ENCODE results near the gene CCR5AS.

- TF ChIP-seq CTCF (IDR thresholded peaks at IDR 0.05) = no peak
- no peak for TF ChIP-seq POLR2A (IDR thresholded peaks at IDR 0.05)
Measured at GRCh38 chr3:46383211-46383950, 23.5 kb downstream of the CCR5AS start.

Data from prostate gland (tissue), 2 donors.